ENCODE measurements around the gene RAB7B. TPM values are rescaled to one million over a fixed set of nuclear protein-coding genes. Genes with fewer than 3 reads are reported as not detected.
A peak's percentile ranks its signal among the peaks of the same experiment; 100 is the strongest.
"Not testable (repeated sequence)": the region's sequence is repeated elsewhere in the genome, so short reads cannot be mapped to it uniquely, and the experiment has no call there.

Gene RAB7B
- total RNA-seq, 4 donors from 2014 or later: 0.15 to 0.62 (median 0.33) TPM; not detected in 1

GRCh38 chr1:205998457-205999241 is 4.5 kb downstream of the RAB7B start:
- no peaks in the 10 kb centered on the region for H3K27me3 ChIP-seq
- no peaks in the 10 kb centered on the region for H3K9me3 ChIP-seq
- peaks cover 37 to 42% of the 10 kb centered on the region in 2 donors for H3K4me1 ChIP-seq
- H3K36me3 ChIP-seq: no peaks in the 10 kb centered on the region
- TF ChIP-seq CTCF (IDR thresholded peaks at IDR 0.05 in 4 of 5, conservative IDR thresholded peaks at IDR 0.05 in 1 of 5) (no peak), POLR2A (IDR thresholded peaks at IDR 0.05) (no peak)
- H3K27ac ChIP-seq: peak overlapping the region; percentile 75 to 82 (median 79)
- intact Hi-C loops (cut with DNase I; ENCODE audit: low total_unique reads): no loop called here
- peak; percentile 65 to 77 for DNase-seq
- H3K4me3 ChIP-seq: no peak overlapping the region
- in situ Hi-C loops (cut with MboI; ENCODE audit: low sequenced_read_pairs in 4 of 4): loop anchor here in 1 of 4 donors (25.0 kb wide), 1 partner anchor 336 kb away; no protein-coding TSS in a partner anchor
- peak; percentile 87 to 89 for ATAC-seq

DNA sequence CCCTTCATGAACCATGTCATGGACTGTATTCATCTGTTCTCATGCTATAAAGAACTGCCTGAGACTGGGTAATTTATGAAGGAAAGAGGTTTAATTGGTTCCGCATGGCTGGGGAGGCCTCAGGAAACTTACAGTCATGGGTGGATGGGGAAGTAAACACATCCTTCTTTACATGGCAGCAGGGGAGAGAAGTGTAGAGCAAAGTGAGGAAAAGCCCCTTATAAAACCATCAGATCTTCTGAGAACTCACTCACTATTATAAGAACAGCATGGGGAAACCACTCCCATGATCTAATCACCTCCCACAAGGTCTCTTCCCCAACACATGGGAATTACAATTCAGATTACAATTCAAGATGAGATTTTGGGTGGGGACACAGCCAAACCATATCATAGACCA is 6.6 kb downstream of the RAB7B start:
- H3K36me3 ChIP-seq; H3K27me3 ChIP-seq; H3K27ac ChIP-seq; H3K9me3 ChIP-seq; ATAC-seq; H3K4me3 ChIP-seq; intact Hi-C loops (cut with DNase I; ENCODE audit: low total_unique reads); DNase-seq: not testable (repeated sequence)
- H3K4me1 ChIP-seq: peaks cover 23% of the 10 kb centered on the region in 2 donors
- in situ Hi-C loops (cut with MboI; ENCODE audit: low sequenced_read_pairs in 4 of 4): loop anchor here in 1 of 4 donors (25.0 kb wide), 1 partner anchor 334 kb away; no protein-coding TSS in a partner anchor

GRCh38 chr1:205994346-205994745 is 8.8 kb downstream of the RAB7B start:
- H3K4me3 ChIP-seq: no peak overlapping the region
- in situ Hi-C loops (cut with MboI; ENCODE audit: low sequenced_read_pairs in 4 of 4): loop anchor here in 1 of 4 donors (25.0 kb wide), 1 partner anchor 332 kb away; no protein-coding TSS in a partner anchor
- no peak overlapping the region for H3K27ac ChIP-seq
- DNase-seq (no peak), ATAC-seq (no peak)
- TF ChIP-seq CTCF (IDR thresholded peaks at IDR 0.05 in 4 of 5, conservative IDR thresholded peaks at IDR 0.05 in 1 of 5): no peak
- no peak for TF ChIP-seq POLR2A (IDR thresholded peaks at IDR 0.05)
- H3K27me3 ChIP-seq: no peaks in the 10 kb centered on the region
- H3K36me3 ChIP-seq: no peaks in the 10 kb centered on the region
- intact Hi-C loops (cut with DNase I; ENCODE audit: low total_unique reads): no loop called here
- peaks cover 15% of the 10 kb centered on the region in 2 donors for H3K4me1 ChIP-seq
- H3K9me3 ChIP-seq: no peaks in the 10 kb centered on the region

GRCh38 chr1:205993068-205993467 is 10.1 kb downstream of the RAB7B start:
- intact Hi-C loops (cut with DNase I; ENCODE audit: low total_unique reads) (no loop called here), in situ Hi-C loops (cut with MboI; ENCODE audit: low sequenced_read_pairs in 4 of 4) (loop anchor here in 1 of 4 donors (25.0 kb wide), 1 partner anchor 331 kb away; no protein-coding TSS in a partner anchor)
- TF ChIP-seq CTCF (IDR thresholded peaks at IDR 0.05 in 4 of 5, conservative IDR thresholded peaks at IDR 0.05 in 1 of 5) (no peak), POLR2A (IDR thresholded peaks at IDR 0.05) (no peak)
- DNase-seq (no peak), ATAC-seq (no peak)
- H3K27ac ChIP-seq: no peak overlapping the region
- no peak overlapping the region for H3K4me3 ChIP-seq
- H3K4me1 ChIP-seq: peaks cover 2 to 6% of the 10 kb centered on the region in 2 donors
- H3K9me3 ChIP-seq: no peaks in the 10 kb centered on the region
- H3K27me3 ChIP-seq: no peaks in the 10 kb centered on the region
- H3K36me3 ChIP-seq: no peaks in the 10 kb centered on the region

DNA sequence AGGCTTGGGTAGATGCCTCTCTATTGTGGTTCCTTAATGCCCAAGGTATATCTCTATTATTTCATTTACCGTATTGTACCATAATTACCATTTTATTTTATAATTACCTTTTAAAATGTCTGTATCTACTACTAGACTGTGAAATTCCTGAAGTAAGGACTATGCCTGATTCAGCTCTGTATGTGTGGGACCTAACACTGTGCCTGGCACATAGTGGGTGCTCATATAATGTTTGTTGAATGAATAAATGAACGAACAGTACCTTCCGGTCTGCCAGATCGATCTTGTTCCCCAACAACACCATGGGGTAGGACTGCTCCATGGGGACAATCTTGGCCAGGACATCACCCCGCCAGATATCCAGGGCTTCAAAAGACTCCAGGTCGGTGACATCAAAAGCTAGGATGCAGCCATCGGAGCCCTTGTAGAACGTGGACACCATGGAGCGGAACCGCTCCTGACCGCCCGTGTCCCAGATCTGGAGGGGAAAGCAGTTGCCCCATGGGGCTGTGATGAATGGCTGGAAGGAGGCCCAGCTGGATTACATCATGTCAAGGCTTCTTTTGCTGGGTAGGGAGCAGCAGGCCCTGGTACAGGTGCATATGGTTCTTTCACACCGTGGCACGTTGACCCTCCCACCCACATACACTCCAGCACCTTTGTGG is 10.8 kb downstream of the RAB7B start:
- in situ Hi-C loops (cut with MboI; ENCODE audit: low sequenced_read_pairs in 4 of 4): loop anchor here in 1 of 4 donors (25.0 kb wide), 1 partner anchor 330 kb away; no protein-coding TSS in a partner anchor
- no peak for ATAC-seq
- DNase-seq: no peak

More for the DNA sequence above, 10.8 kb downstream of the RAB7B start:
- intact Hi-C loops (cut with DNase I; ENCODE audit: low total_unique reads): no loop called here
- no peak overlapping the region for H3K4me3 ChIP-seq
- TF ChIP-seq CTCF (IDR thresholded peaks at IDR 0.05 in 4 of 5, conservative IDR thresholded peaks at IDR 0.05 in 1 of 5) (no peak), POLR2A (IDR thresholded peaks at IDR 0.05) (no peak)
- H3K4me1 ChIP-seq: peaks cover 0 to 4% of the 10 kb centered on the region in 2 donors
- H3K9me3 ChIP-seq: no peaks in the 10 kb centered on the region
- no peaks in the 10 kb centered on the region for H3K27me3 ChIP-seq
- H3K36me3 ChIP-seq: no peaks in the 10 kb centered on the region
- H3K27ac ChIP-seq: no peak overlapping the region
